Measurements from ENCODE around the gene TSBP1.
A peak's percentile ranks its signal among the peaks of the same experiment; 100 is the strongest.
"Not testable (repeated sequence)": the region's sequence is repeated elsewhere in the genome, so short reads cannot be mapped to it uniquely, and the experiment has no call there.

Gene TSBP1

GRCh38 chr6:32375739-32376529 lies 4.2 kb upstream of the TSBP1 start:
- DNase-seq, result no peak

GRCh38 chr6:32371229-32371628 lies 474 bp downstream of the TSBP1 start:
- DNase-seq, result peak; percentile 7

DNA sequence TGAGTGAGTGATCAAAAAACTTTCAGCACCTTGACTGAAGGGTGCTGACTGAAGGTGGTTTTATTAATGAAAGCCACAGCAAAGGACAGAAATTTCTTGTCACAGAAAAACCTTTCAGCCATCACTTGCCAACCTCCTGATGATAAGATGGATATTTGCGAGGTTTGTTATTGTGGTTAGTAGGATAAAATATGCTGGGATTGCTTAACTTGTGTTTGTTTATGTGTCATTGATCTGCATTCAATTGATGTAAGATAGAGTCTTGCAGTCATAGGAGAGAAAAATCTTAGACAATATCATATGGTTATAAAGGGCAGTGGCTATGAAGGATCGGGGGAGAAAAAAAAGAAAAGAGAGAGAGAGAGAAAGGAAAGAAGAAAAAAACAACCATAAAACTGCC lies 1.2 kb downstream of the TSBP1 start:
- peak; percentile 12 for DNase-seq

DNA sequence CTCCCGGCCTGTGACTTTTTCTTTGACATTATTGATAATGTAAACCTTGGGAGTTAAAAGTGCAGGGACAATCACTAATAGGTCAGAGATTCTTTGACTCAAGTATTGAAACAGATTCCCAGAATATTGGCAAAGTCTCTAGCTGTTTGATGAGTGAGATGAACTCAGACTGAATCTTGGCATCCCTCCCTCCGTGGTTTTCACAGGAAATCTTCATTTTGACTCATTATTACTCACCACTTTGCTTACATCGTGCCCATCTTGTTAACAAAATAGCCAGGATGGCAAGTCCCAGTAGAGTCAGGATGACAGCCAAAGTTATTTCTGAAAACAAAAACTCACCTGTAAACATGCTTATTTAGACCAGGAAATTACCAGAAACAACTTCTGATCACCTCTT lies 2.0 kb downstream of the TSBP1 start:
- DNase-seq, result peak; percentile 81

DNA sequence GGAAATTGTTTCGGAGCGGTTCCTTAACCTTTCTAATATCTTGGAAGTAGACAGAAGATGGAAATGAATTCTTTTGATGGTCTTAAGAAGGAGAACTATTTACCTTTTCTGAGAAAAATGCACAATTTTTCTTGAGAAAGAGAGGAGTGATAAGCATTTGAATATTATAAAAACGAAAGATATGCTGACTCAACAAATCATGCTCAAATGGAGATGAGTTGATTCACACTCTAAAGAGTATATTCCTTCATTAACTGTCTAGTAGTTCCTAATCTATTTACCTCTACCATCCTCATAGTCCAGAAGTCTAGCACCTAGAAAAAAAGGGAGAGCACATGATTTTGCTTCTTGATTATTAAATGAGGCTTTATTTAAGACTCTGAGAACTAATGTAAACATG lies 4.1 kb downstream of the TSBP1 start:
- DNase-seq, result no peak

- DNase-seq, result not testable (repeated sequence)
Measured at GRCh38 chr6:32359225-32359624, 12.5 kb downstream of the TSBP1 start.

DNA sequence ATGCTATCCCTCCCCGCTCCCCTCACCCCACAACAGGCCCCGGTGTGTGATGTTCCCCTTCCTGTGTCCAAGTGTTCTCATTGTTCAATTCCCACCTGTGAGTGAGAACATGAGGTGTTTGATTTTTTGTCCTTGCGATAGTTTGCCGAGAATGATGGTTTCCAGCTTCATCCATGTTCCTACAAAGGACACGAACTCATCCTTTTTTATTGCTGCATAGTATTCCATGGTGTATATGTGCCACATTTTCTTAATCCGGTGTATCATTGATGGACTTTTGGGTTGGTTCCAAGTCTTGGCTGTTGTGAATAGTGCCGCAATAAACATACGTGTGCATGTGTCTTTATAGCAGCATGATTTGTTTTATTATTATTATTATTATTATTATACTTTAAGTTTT lies 13.2 kb downstream of the TSBP1 start:
- not testable (repeated sequence) for DNase-seq

DNA sequence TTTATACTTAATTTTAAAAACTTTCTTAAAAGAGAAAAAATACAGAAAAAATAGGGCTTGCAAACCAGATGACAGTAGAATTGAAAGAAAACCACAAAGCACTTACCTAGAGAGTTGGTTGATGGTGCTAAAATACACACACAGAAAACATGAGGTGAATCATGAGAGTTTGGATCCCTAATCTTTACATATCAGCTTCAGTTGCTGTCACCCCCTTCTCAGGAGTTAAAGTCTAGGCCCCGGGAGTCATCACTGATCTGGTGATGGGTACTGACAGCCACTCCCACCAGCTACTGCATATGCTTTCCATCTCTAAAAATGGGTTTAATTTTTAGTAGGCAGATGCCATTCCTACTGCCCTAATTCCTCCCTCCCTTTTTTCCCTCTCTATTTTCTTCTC lies 16.7 kb downstream of the TSBP1 start:
- DNase-seq, result no peak

- no peak for DNase-seq
Measured at GRCh38 chr6:32353348-32353747, 18.4 kb downstream of the TSBP1 start.

GRCh38 chr6:32340242-32340641 lies 31.5 kb downstream of the TSBP1 start:
- DNase-seq, result no peak

GRCh38 chr6:32337186-32337805 lies 34.4 kb downstream of the TSBP1 start:
- DNase-seq, result no peak

GRCh38 chr6:32332433-32332832 lies 39.3 kb downstream of the TSBP1 start:
- DNase-seq, result peak; percentile 1

- DNase-seq, result no peak
Measured at GRCh38 chr6:32329141-32329540, 42.6 kb downstream of the TSBP1 start.

- no peak for DNase-seq
Measured at GRCh38 chr6:32327103-32327502, 44.6 kb downstream of the TSBP1 start.

DNA sequence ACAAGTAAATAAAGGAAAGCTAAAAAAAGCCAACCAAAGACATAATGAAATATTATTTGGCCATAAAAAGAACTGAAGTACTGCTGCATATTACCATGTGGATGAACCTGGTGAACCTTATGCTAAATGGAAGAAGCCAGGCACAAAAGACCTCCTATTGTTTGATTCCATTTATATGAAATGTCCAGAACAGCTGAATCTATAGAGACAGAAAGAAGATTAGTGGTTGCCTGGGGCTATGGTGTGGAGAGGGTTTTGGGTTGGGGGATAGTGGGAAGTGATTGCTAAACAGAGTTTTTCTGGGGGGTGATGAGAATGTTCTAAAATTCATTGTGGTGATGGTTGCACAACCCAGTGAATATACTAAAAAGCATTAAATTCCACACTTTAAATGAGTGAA lies 53.2 kb downstream of the TSBP1 start:
- DNase-seq, result no peak

DNA sequence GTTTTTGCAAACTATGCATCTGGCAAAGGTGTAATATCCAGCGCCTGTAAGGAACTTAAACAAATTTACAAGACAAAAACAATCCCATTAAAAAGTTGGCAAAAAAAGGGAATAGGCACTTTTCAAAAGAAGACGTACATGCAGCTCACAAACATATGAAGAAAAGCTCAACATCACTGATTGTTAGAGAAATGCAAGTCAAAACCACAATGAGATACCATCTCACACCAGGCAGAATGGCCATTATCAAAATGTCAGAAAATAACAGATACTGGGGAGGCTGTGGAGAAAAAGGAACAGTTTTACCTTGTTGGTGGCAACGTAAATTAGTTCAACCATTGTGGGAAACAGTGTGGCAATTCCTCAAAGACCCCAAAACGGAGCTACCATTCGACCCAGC lies 54.2 kb downstream of the TSBP1 start:
- no peak for DNase-seq

DNA sequence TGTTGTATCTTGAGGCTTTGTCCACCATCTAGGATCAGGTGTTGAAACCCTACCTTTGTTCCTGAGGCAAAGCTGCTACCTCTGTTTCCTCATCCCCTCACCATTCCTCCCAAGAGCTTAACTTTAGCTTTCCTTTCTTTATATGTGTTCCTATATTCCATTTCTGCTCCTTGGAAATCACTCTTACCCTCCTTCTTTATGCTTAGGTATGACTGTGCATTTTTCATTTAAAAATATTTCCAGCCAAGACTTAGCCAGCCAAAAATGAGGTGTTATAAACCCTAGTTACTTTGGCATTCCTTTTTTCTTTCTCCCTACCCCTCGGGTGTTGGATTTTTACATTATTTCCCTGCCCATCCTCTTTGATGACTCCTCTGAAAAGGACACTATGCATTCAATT lies 57.7 kb downstream of the TSBP1 start:
- no peak for DNase-seq

- DNase-seq, result no peak
Measured at GRCh38 chr6:32298632-32299336, 72.9 kb downstream of the TSBP1 start.

DNA sequence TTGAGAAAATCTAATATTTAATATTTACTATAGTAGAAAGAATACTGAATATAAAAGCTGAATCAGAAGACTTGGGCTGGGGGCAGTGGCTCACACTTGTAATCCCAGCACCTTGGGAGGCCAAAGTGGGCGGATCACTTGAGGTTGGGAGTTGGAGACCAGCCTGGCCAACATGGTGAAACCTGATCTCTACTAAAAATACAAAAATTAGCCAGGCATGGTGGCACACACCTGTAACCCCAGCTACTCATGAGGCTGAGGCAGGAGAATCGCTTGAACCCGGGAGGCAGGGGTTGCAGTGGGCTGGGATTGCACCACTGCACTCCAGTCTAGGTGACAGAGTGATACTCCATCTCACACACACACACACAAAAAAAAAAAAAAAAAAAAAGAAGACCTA lies 76.7 kb downstream of the TSBP1 start:
- not testable (repeated sequence) for DNase-seq

- DNase-seq, result no peak
Measured at GRCh38 chr6:32294566-32294965, 77.1 kb downstream of the TSBP1 start.

GRCh38 chr6:32293695-32294094 lies 78.0 kb downstream of the TSBP1 start:
- no peak for DNase-seq

DNA sequence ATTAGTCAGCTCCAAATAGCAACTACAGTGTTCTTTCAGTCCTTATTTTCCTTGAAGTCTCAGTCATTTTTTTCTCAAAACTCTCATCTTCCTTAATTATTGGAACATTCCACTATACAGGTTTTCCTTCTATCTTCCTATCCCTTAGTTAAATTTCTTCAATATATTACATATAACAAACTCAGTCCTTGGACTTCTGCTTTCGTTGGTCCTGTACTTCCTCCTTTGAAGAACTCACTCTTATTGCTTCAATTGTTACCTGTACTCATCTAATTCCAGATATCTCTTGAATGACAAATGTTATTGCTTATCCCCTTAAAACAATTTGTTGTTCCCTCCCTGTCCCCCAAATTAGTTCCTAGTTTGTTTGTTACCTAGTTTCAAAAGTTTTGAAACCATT lies 80.2 kb downstream of the TSBP1 start:
- no peak for DNase-seq

GRCh38 chr6:32290886-32291450 lies 80.7 kb downstream of the TSBP1 start:
- DNase-seq, result no peak

GRCh38 chr6:32288426-32288825 lies 83.3 kb downstream of the TSBP1 start:
- DNase-seq, result no peak

Measured in NCI-H226 (cell line).